Gastrocnemius medialis (tissue), 4 donors: Measurements from ENCODE around the gene SDR9C7. TPM values are rescaled to one million over a fixed set of nuclear protein-coding genes. Genes with fewer than 3 reads are reported as not detected.
"Not testable (repeated sequence)": the region's sequence is repeated elsewhere in the genome, so short reads cannot be mapped to it uniquely, and the experiment has no call there.

Experiments used
- ATAC-seq, 2 donors: fragments of 150-250 bp; one replicate each; pipeline ENCODE4 v1.9.1; 2016
- DNase-seq, 2 donors: peaks; one replicate each; pipeline ENCODE4 v3.0.0-alpha.2; 2019
- H3K27ac ChIP-seq, 4 donors: fragments of 200-600 bp; sonication (generic); 1 replicate in 1 of 4; 2 replicates in 3 of 4; pipeline ENCODE4 v1.5.1; 2016 to 2018; ENCODE audit warnings: mild to moderate bottlenecking in 2 of 4, moderate library complexity in 1 of 4
- H3K27me3 ChIP-seq, 3 donors: fragments of 200-600 bp; sonication (generic) in 2 of 3; 1 replicate in 1 of 3; 2 replicates in 2 of 3; pipeline versions ENCODE4 v1.5.1 to v1.6.0; 2016 to 2019; ENCODE audit warnings: mild to moderate bottlenecking in 1 of 3, moderate library complexity in 1 of 3
- H3K36me3 ChIP-seq, 2 donors: fragments of 200-600 bp; sonication (generic) in 1 of 2; one replicate each; pipeline ENCODE4 v1.5.1; 2017 to 2018
- H3K4me1 ChIP-seq, 2 donors: fragments of 200-600 bp; sonication (generic) in 1 of 2; one replicate each; pipeline ENCODE4 v1.5.1; 2016 to 2017; ENCODE audit warnings: mild to moderate bottlenecking in 2 of 2
- H3K4me3 ChIP-seq, 4 donors: fragments of 200-600 bp; sonication (generic) in 3 of 4; 1 replicate in 1 of 4; 2 replicates in 3 of 4; pipeline ENCODE4 v1.5.1; 2016 to 2019; ENCODE audit warnings: mild to moderate bottlenecking in 2 of 4
- H3K9me3 ChIP-seq, 3 donors: fragments of 200-600 bp; sonication (generic) in 2 of 3; 1 replicate in 1 of 3; 2 replicates in 2 of 3; pipeline ENCODE4 v1.5.1; 2016 to 2019
- POLR2A ChIP-seq, 2 donors: fragments of 450-650 bp; IDR thresholded peaks; one replicate each; pipeline ENCODE4 v1.6.1; 2017; ENCODE audit warnings: antibody characterized with exemption in 2 of 2, mild to moderate bottlenecking in 2 of 2, moderate library complexity in 2 of 2
- in situ Hi-C, 4 donors: fragments of 200-750 bp; cut with MboI; loops; one replicate each; pipeline versions ENCODE4 v1.15.0 to v1.8.0; 2017; ENCODE audit warnings: low sequenced_read_pairs in 4 of 4
- intact Hi-C: fragments of 100-400 bp; cut with DNase I; formaldehyde crosslinking; loops from one replicate; pipeline ENCODE4 v1.15.1; 2023; ENCODE audit warnings: low total_unique reads
- total RNA-seq, 4 donors: library from RNA; depleted of rRNA; stranded (reverse); fragments of >200 nt; gene quantifications; one replicate each; pipeline versions ENCODE4 v1.1.0 to v1.2.3, GENCODE V29; 2016
- TF ChIP-seq, protein P1 (sequence below), 5 experiments: fragments of 450-650 bp in 3 of 5; fragments of 200-600 bp in 2 of 5; sonication (generic) in 2 of 5; IDR thresholded peaks in 4 of 5; conservative IDR thresholded peaks in 1 of 5; 1 replicate in 4 of 5; 2 replicates in 1 of 5; pipeline ENCODE4 v1.5.1; 2016 to 2019; ENCODE audit warnings: antibody characterized with exemption in 5 of 5, mild to moderate bottlenecking in 3 of 5, moderate library complexity in 3 of 5

The SDR9C7 gene
- total RNA-seq, 4 donors from 2014 or later = 0.27 TPM; not detected in 3

DNA sequence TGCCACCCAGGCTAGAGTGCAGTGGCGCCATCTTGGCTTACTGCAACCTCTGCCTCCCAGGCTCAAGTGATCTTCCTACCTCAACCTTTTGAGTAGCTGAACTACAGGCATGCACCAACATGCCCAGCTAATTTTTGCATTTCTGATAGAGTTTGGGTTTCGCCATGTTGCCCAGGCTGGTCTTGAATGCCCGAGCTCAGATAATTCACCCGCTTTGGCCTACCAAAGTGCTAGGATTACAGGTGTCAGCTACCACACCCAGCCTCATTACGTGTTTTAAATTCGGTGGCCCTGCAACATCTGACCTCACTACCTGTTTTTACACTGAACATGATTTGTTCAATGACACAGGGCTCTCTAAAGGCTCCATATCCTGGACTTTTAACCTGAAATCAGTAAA lies 46.1 kb upstream of the SDR9C7 start:
- no peak overlapping the region for H3K4me3 ChIP-seq
- intact Hi-C loops (no loop called here), in situ Hi-C loops (no loop called here)
- ATAC-seq (no peak), DNase-seq (no peak)
- H3K36me3 ChIP-seq = no peaks in the 10 kb centered on the region
- H3K4me1 ChIP-seq = no peaks in the 10 kb centered on the region
- no peak for TF ChIP-seq POLR2A (IDR thresholded peaks at IDR 0.05)
- no peaks in the 10 kb centered on the region for H3K27me3 ChIP-seq
- H3K27ac ChIP-seq = no peak overlapping the region
- no peaks in the 10 kb centered on the region for H3K9me3 ChIP-seq

DNA sequence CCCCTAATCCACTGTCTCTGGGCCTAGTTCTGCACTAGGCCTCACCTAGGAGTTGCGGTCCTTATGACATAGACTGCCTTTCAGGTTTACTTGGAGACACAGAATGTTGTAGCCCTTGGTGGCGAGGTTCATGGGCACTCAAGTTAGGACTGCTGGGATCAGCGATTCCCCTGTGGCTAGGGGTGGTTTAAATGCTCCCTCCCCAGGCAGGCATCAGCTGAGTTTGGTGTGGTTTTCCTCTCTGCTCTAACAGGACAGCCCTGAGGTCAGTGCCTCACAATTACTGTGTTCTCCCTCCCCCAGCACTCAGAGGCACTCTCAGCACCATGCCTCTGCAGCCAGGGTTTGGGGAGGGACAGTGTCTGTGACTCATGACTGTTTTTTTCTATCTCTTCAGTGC lies 45.4 kb upstream of the SDR9C7 start:
- no peaks in the 10 kb centered on the region for H3K36me3 ChIP-seq
- intact Hi-C loops = no loop called here
- no peaks in the 10 kb centered on the region for H3K9me3 ChIP-seq
- H3K4me3 ChIP-seq = no peak overlapping the region
- no peak for ATAC-seq
- H3K27me3 ChIP-seq = no peaks in the 10 kb centered on the region
- in situ Hi-C loops = no loop called here
- no peak for DNase-seq
- no peaks in the 10 kb centered on the region for H3K4me1 ChIP-seq
- H3K27ac ChIP-seq = no peak overlapping the region
- TF ChIP-seq, protein P1, sequence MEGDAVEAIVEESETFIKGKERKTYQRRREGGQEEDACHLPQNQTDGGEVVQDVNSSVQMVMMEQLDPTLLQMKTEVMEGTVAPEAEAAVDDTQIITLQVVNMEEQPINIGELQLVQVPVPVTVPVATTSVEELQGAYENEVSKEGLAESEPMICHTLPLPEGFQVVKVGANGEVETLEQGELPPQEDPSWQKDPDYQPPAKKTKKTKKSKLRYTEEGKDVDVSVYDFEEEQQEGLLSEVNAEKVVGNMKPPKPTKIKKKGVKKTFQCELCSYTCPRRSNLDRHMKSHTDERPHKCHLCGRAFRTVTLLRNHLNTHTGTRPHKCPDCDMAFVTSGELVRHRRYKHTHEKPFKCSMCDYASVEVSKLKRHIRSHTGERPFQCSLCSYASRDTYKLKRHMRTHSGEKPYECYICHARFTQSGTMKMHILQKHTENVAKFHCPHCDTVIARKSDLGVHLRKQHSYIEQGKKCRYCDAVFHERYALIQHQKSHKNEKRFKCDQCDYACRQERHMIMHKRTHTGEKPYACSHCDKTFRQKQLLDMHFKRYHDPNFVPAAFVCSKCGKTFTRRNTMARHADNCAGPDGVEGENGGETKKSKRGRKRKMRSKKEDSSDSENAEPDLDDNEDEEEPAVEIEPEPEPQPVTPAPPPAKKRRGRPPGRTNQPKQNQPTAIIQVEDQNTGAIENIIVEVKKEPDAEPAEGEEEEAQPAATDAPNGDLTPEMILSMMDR (IDR thresholded peaks at IDR 0.05 in 4 of 5, conservative IDR thresholded peaks at IDR 0.05 in 1 of 5) = no peak
- TF ChIP-seq POLR2A (IDR thresholded peaks at IDR 0.05) = no peak

DNA sequence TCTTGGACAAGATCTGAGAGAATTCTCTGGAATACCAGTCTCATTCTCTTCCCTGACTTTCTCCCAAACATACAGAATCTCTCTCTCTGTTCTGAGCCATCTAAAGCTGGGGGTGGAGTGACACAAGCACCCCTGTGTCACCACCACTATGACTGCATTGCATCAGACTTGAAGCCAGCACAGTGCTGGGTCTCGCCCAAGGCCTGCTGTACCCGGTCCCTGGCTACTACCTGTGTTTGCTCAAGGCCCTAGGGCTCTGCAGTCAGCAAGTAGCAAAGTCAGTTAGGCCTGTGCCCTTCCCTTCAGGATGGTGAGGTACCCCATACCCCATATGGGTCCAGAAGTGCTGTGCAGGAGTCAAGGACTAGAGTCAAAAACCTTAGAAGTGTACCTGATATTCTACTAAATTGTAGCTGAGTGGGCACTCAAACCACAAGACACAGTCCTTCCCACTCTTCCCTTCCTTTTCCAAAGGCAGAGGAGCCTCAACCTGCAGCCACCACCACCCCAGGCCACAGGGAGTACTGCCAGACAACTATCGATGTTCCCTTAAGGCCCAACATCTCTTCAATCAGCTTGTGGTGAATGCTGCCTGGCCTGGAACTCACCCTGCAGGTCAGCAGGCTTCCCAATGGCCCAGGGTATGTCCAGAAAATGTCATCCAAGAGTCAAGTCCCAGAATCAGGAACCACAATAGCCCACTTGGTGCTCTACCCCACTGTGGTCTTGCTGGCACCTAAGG lies 44.4 kb upstream of the SDR9C7 start:
- H3K27me3 ChIP-seq = no peaks in the 10 kb centered on the region
- in situ Hi-C loops = no loop called here
- intact Hi-C loops = no loop called here
- TF ChIP-seq, protein P1 (IDR thresholded peaks at IDR 0.05 in 4 of 5, conservative IDR thresholded peaks at IDR 0.05 in 1 of 5) = no peak
- TF ChIP-seq POLR2A (IDR thresholded peaks at IDR 0.05) = no peak
- ATAC-seq (no peak), DNase-seq (no peak)
- no peak overlapping the region for H3K4me3 ChIP-seq
- H3K27ac ChIP-seq = no peak overlapping the region
- no peaks in the 10 kb centered on the region for H3K9me3 ChIP-seq
- no peaks in the 10 kb centered on the region for H3K4me1 ChIP-seq
- H3K36me3 ChIP-seq = no peaks in the 10 kb centered on the region

DNA sequence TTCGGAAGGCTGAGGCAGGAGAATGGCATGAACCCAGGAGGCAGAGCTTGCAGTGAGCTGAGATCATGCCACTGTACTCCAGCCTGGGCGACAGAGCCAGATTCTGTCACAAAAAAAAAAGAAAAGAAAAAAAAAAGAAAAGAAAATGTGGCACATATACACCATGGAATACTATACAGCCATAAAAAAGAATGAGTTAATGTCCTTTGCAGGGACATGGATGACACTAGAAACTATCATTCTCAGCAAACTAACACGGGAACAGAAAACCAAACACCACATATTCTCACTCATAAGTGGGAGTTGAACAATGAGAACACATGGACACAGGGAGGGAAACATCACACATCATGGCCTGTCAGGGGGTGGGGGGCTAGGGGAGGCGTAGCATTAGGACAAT lies 43.2 kb upstream of the SDR9C7 start:
- intact Hi-C loops, ATAC-seq, in situ Hi-C loops, H3K36me3 ChIP-seq, H3K4me1 ChIP-seq, H3K27me3 ChIP-seq, DNase-seq, H3K4me3 ChIP-seq, H3K9me3 ChIP-seq, H3K27ac ChIP-seq: not testable (repeated sequence)

DNA sequence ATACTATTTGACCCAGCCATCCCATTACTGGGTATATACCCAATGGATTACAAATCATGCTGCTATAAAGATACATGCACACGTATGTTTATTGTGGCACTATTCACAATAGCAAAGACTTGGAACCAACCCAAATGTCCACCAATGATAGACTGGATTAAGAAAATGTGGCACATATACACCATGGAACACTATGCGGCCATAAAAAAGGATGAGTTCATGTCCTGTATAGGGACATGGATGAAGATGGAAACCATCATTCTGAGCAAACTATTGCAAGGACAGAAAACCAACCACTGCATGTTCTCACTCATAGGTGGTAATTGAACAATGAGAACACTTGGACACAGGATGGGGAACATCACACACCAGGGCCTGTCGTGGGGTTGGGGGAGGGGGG lies 40.0 kb upstream of the SDR9C7 start:
- H3K36me3 ChIP-seq, H3K4me1 ChIP-seq, H3K27ac ChIP-seq, H3K4me3 ChIP-seq, in situ Hi-C loops, H3K9me3 ChIP-seq, intact Hi-C loops, DNase-seq, H3K27me3 ChIP-seq, ATAC-seq: not testable (repeated sequence)

DNA sequence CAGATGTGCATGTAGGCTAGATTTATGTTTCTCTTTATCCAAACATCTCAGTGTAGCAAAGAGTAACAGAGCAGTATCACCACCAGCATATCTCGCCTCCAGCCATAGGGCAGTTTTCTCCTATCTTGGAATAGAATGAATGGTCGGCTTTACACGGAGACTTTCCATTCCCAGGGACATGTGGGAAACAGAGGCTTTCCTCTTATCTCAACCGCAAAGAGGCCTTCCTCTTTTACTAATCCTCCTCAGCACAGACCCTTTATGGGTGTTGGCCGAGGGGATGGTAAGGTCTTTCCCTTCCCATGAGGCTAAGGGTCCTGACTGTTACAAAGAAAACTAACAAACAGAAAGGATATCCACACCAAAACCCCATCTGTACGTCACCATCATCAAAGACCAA lies 34.7 kb upstream of the SDR9C7 start:
- ATAC-seq, H3K27ac ChIP-seq, H3K27me3 ChIP-seq, in situ Hi-C loops, intact Hi-C loops, DNase-seq, H3K36me3 ChIP-seq, H3K4me3 ChIP-seq, H3K9me3 ChIP-seq, H3K4me1 ChIP-seq: not testable (repeated sequence)

DNA sequence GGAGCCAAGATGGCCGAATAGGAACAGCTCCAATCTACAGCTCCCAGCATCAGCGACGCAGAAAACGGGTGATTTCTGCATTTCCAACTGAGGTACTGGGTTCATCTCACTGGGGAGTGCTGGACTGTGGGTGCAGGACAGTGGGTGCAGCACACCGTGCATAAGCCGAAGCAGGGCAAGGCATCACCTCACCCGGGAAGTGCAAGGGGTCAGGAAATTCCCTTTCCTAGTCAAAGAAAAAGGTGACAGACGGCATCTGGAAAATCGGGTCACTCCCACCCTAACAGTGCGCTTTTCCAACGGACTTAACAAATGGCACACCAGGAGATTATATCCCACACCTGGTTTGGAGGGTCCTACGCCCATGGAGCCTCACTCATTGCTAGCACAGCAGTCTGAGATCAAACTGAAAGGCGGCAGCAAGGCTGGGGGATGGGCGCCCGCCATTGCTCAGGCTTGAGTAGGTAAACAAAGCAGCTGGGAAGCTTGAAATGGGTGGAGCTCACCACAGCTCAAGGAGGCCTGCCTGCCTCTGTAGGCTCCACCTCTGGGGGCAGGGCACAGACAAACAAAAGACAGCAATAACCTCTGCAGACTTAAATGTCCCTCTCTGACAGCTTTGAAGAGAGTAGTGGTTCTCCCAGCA lies 31.9 kb upstream of the SDR9C7 start:
- H3K9me3 ChIP-seq, H3K4me3 ChIP-seq, H3K36me3 ChIP-seq, DNase-seq, intact Hi-C loops, in situ Hi-C loops, H3K27me3 ChIP-seq, H3K4me1 ChIP-seq, H3K27ac ChIP-seq, ATAC-seq: not testable (repeated sequence)

DNA sequence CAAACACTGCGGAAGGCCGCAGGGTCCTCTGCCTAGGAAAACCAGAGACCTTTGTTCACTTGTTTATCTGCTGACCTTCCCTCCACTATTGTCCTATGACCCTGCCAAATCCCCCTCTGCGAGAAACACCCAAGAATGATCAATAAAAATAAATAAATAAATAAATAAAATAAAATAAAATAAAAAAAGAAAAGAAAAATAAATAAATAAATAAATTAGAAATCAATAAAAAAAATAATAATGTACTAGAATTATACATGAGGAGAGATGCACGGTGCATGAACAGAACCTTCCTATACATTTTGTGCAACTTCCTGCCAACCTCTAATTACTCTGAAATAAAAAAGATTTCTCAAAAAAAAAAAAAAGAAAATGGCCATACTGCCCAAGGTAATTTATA lies 30.9 kb upstream of the SDR9C7 start:
- intact Hi-C loops, H3K4me3 ChIP-seq, H3K27me3 ChIP-seq, H3K4me1 ChIP-seq, H3K36me3 ChIP-seq, in situ Hi-C loops, H3K9me3 ChIP-seq, ATAC-seq, DNase-seq, H3K27ac ChIP-seq: not testable (repeated sequence)

DNA sequence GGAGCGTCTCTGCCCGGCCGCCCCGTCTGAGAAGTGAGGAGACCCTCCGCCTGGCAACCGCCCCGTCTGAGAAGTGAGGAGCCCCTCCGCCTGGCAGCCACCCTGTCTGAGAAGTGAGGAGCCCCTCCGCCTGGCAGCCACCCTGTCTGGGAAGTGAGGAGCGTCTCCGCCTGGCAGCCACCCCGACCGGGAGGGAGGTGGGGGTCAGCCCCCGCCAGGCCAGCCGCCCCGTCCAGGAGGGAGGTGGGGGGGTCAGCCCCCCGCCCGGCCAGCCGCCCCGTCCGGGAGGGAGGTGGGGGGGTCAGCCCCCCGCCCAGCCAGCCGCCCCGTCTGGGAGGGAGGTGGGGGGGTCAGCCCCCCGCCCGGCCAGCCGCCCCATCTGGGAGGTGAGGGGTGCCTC lies 29.3 kb upstream of the SDR9C7 start:
- ATAC-seq, H3K4me3 ChIP-seq, H3K27ac ChIP-seq, intact Hi-C loops, in situ Hi-C loops, H3K27me3 ChIP-seq, H3K9me3 ChIP-seq, H3K4me1 ChIP-seq, DNase-seq, H3K36me3 ChIP-seq: not testable (repeated sequence)

DNA sequence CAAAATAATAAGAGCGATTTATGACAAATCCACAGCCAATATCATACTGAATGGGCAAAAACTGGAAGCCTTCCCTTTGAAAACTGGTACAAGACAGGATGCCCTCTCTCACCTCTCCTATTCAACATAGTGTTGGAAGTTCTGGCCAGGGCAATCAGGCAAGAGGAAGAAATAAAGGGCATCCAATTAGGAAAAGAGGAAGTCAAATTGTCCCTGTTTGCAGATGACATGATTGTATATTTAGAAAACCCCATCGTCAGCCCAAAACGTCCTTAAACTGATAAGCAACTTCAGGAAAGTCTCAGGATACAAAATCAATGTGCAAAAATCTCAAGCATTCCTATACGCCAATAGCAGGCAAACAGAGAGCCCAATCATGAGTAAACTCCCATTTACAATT lies 28.0 kb upstream of the SDR9C7 start:
- H3K36me3 ChIP-seq, DNase-seq, H3K27ac ChIP-seq, H3K27me3 ChIP-seq, H3K4me1 ChIP-seq, in situ Hi-C loops, H3K9me3 ChIP-seq, ATAC-seq, H3K4me3 ChIP-seq, intact Hi-C loops: not testable (repeated sequence)
